Effector memory CD8-positive, alpha-beta T cell (primary cell): ENCODE data around the gene SSTR5.
A peak's percentile ranks its signal among the peaks of the same experiment; 100 is the strongest.
"Not testable (repeated sequence)": the region's sequence is repeated elsewhere in the genome, so short reads cannot be mapped to it uniquely, and the experiment has no call there.

ENCODE experiments used
- ATAC-seq: fragments of 150-1000 bp; cut with Tn5 transposase; replicated peaks from 2 replicates; pipeline ENCODE4 v1.10.0; 2021; ENCODE audit warnings: mild to moderate bottlenecking, moderate library complexity
- DNase-seq, 3 experiments: peaks; one replicate each; pipeline ENCODE4 v3.0.0; 2021
- H3K27ac Mint-ChIP-seq, 2 donors: one replicate each; pipeline ENCODE4 v1.8.0; 2022; ENCODE audit warnings: mild to moderate bottlenecking in 2 of 2, mixed read lengths in 2 of 2, moderate library complexity in 2 of 2
- H3K27me3 Mint-ChIP-seq, 2 donors: one replicate each; pipeline ENCODE4 v1.8.0; 2022; ENCODE audit warnings: mixed read lengths in 2 of 2
- H3K36me3 Mint-ChIP-seq: one replicate; pipeline ENCODE4 v1.8.0; 2022; ENCODE audit warnings: mild to moderate bottlenecking, moderate library complexity, mixed read lengths; ENCODE audit not compliant: insufficient read depth
- H3K4me1 Mint-ChIP-seq, 2 donors: one replicate each; pipeline ENCODE4 v1.8.0; 2022; ENCODE audit warnings: low read depth in 2 of 2, mixed read lengths in 2 of 2
- H3K4me3 Mint-ChIP-seq, 2 donors: one replicate each; pipeline ENCODE4 v1.8.0; 2022; ENCODE audit warnings: mild to moderate bottlenecking in 2 of 2, mixed read lengths in 2 of 2, moderate library complexity in 2 of 2
- H3K9me3 Mint-ChIP-seq, 2 donors: one replicate each; pipeline ENCODE4 v1.8.0; 2022; ENCODE audit warnings: mixed read lengths in 2 of 2
- total RNA-seq, 9 experiments: gene quantifications; one replicate each; lab custom pipeline; 2026; lab: John Stamatoyannopoulos, UW

SSTR5 gene
- total RNA-seq, result 0 to 0.12 (median 0) reads per million in 9 experiments

GRCh38 chr16:1072526-1073261 is at the start of gene SSTR5:
Gene SSTR5 (plus strand): TSS chr16:1072747. CDS start chr16:1078869, 6,122 bp downstream.
- H3K36me3 Mint-ChIP-seq, result peaks cover 2% of the 10 kb centered on the region
- peaks cover 13 to 44% of the 10 kb centered on the region in 2 donors for H3K27me3 Mint-ChIP-seq
- no peaks in the 10 kb centered on the region for H3K9me3 Mint-ChIP-seq
- H3K27ac Mint-ChIP-seq, result no peak within 1 kb of the TSS
- H3K4me3 Mint-ChIP-seq, result no peak within 1 kb of the TSS
- H3K4me1 Mint-ChIP-seq, result no peaks in the 10 kb centered on the region
- ATAC-seq (no peak), DNase-seq (no peak)

GRCh38 chr16:1024138-1024537 is 48.4 kb upstream of the SSTR5 start:
- DNase-seq, result no peak

GRCh38 chr16:1025183-1025809 is 47.3 kb upstream of the SSTR5 start:
- not testable (repeated sequence) for DNase-seq, H3K4me1 Mint-ChIP-seq, H3K9me3 Mint-ChIP-seq, H3K4me3 Mint-ChIP-seq, H3K27ac Mint-ChIP-seq, H3K36me3 Mint-ChIP-seq, ATAC-seq
- H3K27me3 Mint-ChIP-seq, result peaks cover 0 to 30% of the 10 kb centered on the region in 2 donors

More at GRCh38 chr16:1024138-1024537, 48.4 kb upstream of the SSTR5 start:
- Mint-ChIP-seq H3K27ac (no peak overlapping the region), H3K27me3 (peaks cover 0 to 24% of the 10 kb centered on the region in 2 donors), H3K4me3 (no peak overlapping the region), H3K4me1 (no peaks in the 10 kb centered on the region), H3K36me3 (no peaks in the 10 kb centered on the region), H3K9me3 (no peaks in the 10 kb centered on the region)
- ATAC-seq, result no peak

GRCh38 chr16:1026057-1026783 is 46.3 kb upstream of the SSTR5 start:
- Mint-ChIP-seq H3K27me3 (peaks cover 0 to 30% of the 10 kb centered on the region in 2 donors), H3K27ac (no peak overlapping the region), H3K36me3 (no peaks in the 10 kb centered on the region), H3K4me3 (no peak overlapping the region), H3K9me3 (no peaks in the 10 kb centered on the region), H3K4me1 (peaks cover 0 to 2% of the 10 kb centered on the region in 2 donors)
- DNase-seq (no peak), ATAC-seq (no peak)

- Mint-ChIP-seq H3K27ac (no peak overlapping the region), H3K27me3 (peaks cover 0 to 30% of the 10 kb centered on the region in 2 donors), H3K4me3 (no peak overlapping the region), H3K4me1 (peaks cover 0 to 2% of the 10 kb centered on the region in 2 donors), H3K9me3 (no peaks in the 10 kb centered on the region), H3K36me3 (no peaks in the 10 kb centered on the region)
- ATAC-seq, result no peak
- no peak for DNase-seq
Observed at GRCh38 chr16:1026784-1027500, 45.6 kb upstream of the SSTR5 start.

GRCh38 chr16:1027501-1027815 is 45.1 kb upstream of the SSTR5 start:
- H3K27ac Mint-ChIP-seq, result no peak overlapping the region
- H3K9me3 Mint-ChIP-seq, result no peaks in the 10 kb centered on the region

GRCh38 chr16:1028056-1028455 is 44.5 kb upstream of the SSTR5 start:
- ATAC-seq (no peak), DNase-seq (no peak)
- Mint-ChIP-seq H3K4me1 (peaks cover 0 to 2% of the 10 kb centered on the region in 2 donors), H3K27ac (no peak overlapping the region), H3K4me3 (no peak overlapping the region), H3K9me3 (no peaks in the 10 kb centered on the region), H3K27me3 (peaks cover 0 to 30% of the 10 kb centered on the region in 2 donors), H3K36me3 (no peaks in the 10 kb centered on the region)

More at GRCh38 chr16:1027501-1027815, 45.1 kb upstream of the SSTR5 start:
- H3K4me1 Mint-ChIP-seq, result peaks cover 0 to 2% of the 10 kb centered on the region in 2 donors
- ATAC-seq (no peak), DNase-seq (no peak)
- H3K27me3 Mint-ChIP-seq, result peaks cover 0 to 30% of the 10 kb centered on the region in 2 donors
- H3K36me3 Mint-ChIP-seq, result no peaks in the 10 kb centered on the region
- H3K4me3 Mint-ChIP-seq, result no peak overlapping the region

GRCh38 chr16:1028524-1029258 is 43.9 kb upstream of the SSTR5 start:
- H3K4me3 Mint-ChIP-seq, result peak overlapping the region in 1 of 2 donors; percentile 21
- DNase-seq, result no peak
- H3K9me3 Mint-ChIP-seq, result no peaks in the 10 kb centered on the region
- no peak for ATAC-seq
- H3K27me3 Mint-ChIP-seq, result peaks cover 0 to 30% of the 10 kb centered on the region in 2 donors
- no peaks in the 10 kb centered on the region for H3K36me3 Mint-ChIP-seq
- peaks cover 0 to 2% of the 10 kb centered on the region in 2 donors for H3K4me1 Mint-ChIP-seq
- H3K27ac Mint-ChIP-seq, result no peak overlapping the region

GRCh38 chr16:1029259-1029545 is 43.3 kb upstream of the SSTR5 start:
- DNase-seq (no peak), ATAC-seq (no peak)
- Mint-ChIP-seq H3K4me1 (peaks cover 0 to 2% of the 10 kb centered on the region in 2 donors), H3K9me3 (no peaks in the 10 kb centered on the region), H3K27ac (no peak overlapping the region), H3K27me3 (peaks cover 0 to 30% of the 10 kb centered on the region in 2 donors), H3K4me3 (peak overlapping the region; percentile 17 to 18), H3K36me3 (no peaks in the 10 kb centered on the region)

- no peaks in the 10 kb centered on the region for H3K9me3 Mint-ChIP-seq
- H3K4me1 Mint-ChIP-seq, result peaks cover 0 to 2% of the 10 kb centered on the region in 2 donors
- no peak overlapping the region for H3K27ac Mint-ChIP-seq
- ATAC-seq (no peak), DNase-seq (no peak)
- no peak overlapping the region for H3K4me3 Mint-ChIP-seq
- peaks cover 0 to 30% of the 10 kb centered on the region in 2 donors for H3K27me3 Mint-ChIP-seq
- H3K36me3 Mint-ChIP-seq, result no peaks in the 10 kb centered on the region
Observed at GRCh38 chr16:1030473-1030901, 42.1 kb upstream of the SSTR5 start.

GRCh38 chr16:1031666-1032065 is 40.9 kb upstream of the SSTR5 start:
- Mint-ChIP-seq H3K27ac (no peak overlapping the region), H3K27me3 (peaks cover 0 to 26% of the 10 kb centered on the region in 2 donors), H3K4me1 (peaks cover 0 to 2% of the 10 kb centered on the region in 2 donors), H3K36me3 (no peaks in the 10 kb centered on the region), H3K4me3 (no peak overlapping the region), H3K9me3 (no peaks in the 10 kb centered on the region)
- ATAC-seq (no peak), DNase-seq (no peak)

GRCh38 chr16:1032607-1033006 is 39.9 kb upstream of the SSTR5 start:
- no peak for DNase-seq
- Mint-ChIP-seq H3K4me3 (no peak overlapping the region), H3K27ac (no peak overlapping the region), H3K27me3 (peaks cover 0 to 21% of the 10 kb centered on the region in 2 donors), H3K36me3 (no peaks in the 10 kb centered on the region), H3K4me1 (peaks cover 0 to 2% of the 10 kb centered on the region in 2 donors), H3K9me3 (no peaks in the 10 kb centered on the region)
- ATAC-seq, result no peak
